Stimulated activated CD8-positive, alpha-beta memory T cell treated with anti-CD3 and anti-CD28 coated beads, Interleukin-15, amount 100 ng/mL, for 4 hours (primary cell): ENCODE results near the gene ODAD4.

Source experiments
- DNase-seq, 2 donors: peaks; one replicate each; pipeline ENCODE4 v3.0.0-alpha.2; 2020; ENCODE audit warnings: low read depth in 2 of 2

ODAD4 gene

DNA sequence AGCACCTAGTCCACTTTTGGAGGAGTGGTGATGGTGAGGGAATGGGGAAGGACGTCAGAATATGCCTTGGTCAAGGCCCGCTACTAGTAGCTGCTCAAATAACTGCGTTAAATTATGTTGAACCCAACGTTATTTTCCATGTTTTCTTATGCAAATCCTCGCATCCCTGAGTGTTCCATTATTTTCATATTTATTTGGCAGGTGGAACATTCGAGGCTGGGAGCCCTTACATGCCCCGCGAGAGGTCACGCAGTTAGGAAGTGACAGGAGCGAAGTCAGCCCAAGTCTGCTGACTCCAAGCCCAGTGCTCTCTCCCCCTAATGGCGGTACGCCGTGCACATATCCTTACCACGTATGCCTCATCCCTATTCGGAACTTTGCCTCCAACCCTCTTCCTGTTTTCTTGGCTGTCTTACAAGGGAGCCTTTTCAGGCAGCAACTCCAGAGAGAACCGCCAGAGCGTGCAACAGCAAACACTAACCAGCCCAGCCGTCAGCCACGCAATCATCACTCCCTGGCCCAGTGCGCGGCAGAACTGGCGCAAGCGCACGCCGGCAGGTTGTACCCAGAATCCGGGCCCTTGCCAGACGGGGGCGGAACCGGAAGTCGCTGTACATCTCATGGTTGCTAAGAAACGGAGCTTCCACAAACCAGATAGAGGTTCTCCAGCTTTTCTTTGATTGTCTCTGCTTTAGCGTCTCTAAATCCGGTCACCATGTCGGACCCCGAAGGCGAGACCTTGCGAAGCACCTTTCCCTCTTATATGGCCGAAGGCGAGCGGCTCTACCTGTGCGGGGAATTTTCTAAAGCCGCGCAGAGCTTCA, at the start of gene ODAD4:
Gene ODAD4, plus strand, starts transcription at position 609 of the 824 bp plus-strand sequence. Its CDS starts 107 bp downstream, at position 716.
- peak; percentile 89 to 91 for DNase-seq

- DNase-seq: no peak
Observed at GRCh38 chr17:41882756-41883155, 47.7 kb upstream of the ODAD4 start.

- DNase-seq: no peak
Observed at GRCh38 chr17:41885733-41886132, 44.7 kb upstream of the ODAD4 start.

- DNase-seq: no peak
Observed at GRCh38 chr17:41888332-41888965, 42.0 kb upstream of the ODAD4 start.

- no peak for DNase-seq
Observed at GRCh38 chr17:41891135-41892020, 39.0 kb upstream of the ODAD4 start.

- no peak for DNase-seq
Observed at GRCh38 chr17:41892021-41892376, 38.4 kb upstream of the ODAD4 start.

- DNase-seq: no peak
Observed at GRCh38 chr17:41893384-41893783, 37.0 kb upstream of the ODAD4 start.

DNA sequence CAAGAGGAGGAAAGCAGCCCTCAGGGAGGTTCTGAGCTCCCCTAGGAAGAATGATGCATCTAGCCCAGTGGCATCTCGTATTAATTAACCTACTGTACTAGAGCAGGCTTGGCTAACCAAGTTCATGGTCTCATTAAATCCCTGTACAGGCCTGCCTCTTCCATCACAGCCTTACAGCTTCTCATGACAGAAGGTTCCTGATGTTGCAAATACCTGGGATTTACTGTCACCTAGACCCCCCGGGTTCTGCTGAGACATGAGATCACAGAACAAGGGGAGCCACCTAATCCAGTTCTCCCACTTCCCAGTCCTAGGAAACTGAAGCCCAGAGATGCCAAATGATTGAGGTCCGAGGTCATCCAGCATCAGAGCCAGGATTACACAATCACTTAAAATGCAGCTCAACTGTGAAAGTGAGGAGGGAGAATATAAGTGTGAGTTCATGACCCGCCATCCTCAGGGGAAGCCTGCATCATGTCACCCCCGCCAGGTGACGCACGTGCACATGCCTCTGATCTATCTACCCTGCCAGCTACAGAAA, 35.6 kb upstream of the ODAD4 start:
- DNase-seq: no peak

- no peak for DNase-seq
Observed at GRCh38 chr17:41895617-41896016, 34.8 kb upstream of the ODAD4 start.

DNA sequence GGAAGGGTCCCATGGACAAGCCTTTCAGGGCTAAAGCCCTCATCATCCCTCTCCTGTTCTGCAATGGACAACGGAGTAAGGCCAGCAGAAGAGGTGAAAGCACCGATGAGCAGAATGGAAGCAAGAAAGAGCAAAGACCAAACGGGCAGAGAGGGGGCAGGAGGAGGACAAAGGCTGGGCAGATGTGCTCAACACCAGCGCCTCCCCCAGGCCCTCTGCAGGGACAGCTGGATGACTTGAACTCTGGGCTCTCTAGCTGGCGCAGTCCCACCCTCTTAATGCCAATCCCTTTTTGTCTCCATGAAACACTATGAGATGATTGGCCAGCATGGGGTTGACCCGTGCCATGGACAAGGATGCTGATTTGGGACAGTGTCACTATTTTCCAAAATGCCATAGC, 33.7 kb upstream of the ODAD4 start:
- DNase-seq: no peak

GRCh38 chr17:41901646-41902045, 28.8 kb upstream of the ODAD4 start:
- no peak for DNase-seq

DNA sequence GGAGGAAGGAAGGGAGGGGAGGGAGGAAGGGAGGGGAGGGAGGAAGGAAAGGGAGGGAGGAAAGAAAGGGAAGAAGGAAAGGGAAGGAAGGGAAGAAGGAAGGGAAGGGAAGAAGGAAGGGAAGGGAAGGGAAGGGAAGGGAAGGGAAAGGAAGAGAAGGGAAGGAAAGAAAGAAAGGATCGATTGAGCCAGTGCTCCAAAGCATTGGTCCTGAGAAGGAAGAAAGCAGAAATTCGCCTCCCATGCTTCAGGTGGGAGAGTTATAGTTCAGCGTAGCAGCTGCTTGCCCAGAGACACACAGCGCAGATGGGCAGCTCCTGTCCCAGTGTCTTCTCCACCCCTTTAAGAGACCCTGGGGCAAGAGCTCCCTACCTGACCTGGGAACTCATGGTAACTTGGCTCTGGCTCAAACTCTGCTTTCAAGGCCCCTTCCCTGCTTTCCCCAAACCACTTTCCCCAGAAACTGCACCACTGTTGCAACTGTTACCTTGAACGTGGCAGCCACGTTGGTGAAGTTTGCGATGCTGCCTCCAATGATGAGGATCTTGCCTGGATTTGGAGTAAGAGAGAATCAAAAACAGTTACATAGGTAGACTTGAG, 26.1 kb upstream of the ODAD4 start:
- DNase-seq: no peak

DNA sequence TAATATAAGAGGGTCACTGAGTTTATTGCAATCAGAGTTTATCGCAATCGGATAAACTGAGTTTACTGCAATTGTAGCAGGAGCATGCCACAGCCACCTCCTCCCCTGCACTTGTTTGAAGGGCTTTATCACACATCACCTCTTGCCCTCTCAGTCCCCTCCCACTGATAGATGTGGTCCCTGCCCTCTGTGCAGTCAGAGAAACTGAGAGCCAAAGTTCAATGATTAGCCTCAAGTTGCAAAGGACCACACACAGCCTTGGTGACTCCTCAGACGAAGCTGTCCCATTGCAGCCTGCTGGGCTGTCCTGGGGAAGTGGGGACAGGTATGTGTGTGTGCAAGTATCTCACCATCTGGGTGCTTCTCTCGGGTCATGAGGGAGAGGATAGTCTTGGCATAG, 25.2 kb upstream of the ODAD4 start:
- DNase-seq: no peak

- no peak for DNase-seq
Observed at GRCh38 chr17:41906465-41907184, 23.8 kb upstream of the ODAD4 start.

- no peak for DNase-seq
Observed at GRCh38 chr17:41907185-41907556, 23.2 kb upstream of the ODAD4 start.

DNA sequence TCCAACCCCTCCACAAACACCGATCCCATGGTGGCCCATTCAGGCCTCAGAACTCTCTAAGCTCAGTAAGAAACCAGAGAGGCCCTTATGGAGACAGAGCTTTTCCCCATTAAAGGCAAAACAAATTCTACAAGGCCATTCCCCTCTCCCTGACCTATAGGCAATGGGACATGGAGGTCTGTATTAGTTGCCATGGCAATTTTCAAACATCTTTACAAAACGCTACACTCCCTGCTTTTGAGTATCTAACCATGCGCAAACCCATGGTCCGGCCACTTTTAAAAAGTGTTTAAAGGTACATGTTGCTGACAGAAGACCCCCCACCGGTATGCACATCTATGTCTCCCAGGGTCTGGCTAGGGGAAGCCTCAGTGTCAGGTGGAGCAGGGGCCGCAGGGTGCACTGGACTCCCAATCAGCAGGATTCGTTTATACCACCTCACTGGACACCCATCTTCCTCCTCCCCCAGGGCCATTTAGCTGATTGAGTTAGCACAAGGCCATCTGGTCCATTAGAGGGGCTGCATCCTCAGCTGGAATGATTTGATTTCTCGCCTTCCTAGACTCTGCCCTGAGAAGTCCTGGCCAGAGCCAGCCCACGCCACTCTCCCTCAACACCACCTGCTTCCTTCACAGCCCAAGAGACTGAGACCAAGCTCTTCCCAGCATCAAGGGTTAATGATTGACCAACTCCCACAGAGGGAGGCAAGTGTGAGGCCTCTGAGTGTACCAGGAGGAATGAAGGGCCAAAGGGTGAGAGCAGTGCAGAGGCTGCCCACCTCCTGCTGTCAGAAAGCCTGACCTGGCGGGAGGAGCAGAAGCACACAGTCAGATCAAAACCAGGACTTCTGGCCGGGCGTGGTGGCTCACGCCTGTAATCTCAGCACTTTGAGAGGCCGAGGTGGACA, 22.5 kb upstream of the ODAD4 start:
- no peak for DNase-seq

GRCh38 chr17:41909088-41909487, 21.3 kb upstream of the ODAD4 start:
- no peak for DNase-seq

DNA sequence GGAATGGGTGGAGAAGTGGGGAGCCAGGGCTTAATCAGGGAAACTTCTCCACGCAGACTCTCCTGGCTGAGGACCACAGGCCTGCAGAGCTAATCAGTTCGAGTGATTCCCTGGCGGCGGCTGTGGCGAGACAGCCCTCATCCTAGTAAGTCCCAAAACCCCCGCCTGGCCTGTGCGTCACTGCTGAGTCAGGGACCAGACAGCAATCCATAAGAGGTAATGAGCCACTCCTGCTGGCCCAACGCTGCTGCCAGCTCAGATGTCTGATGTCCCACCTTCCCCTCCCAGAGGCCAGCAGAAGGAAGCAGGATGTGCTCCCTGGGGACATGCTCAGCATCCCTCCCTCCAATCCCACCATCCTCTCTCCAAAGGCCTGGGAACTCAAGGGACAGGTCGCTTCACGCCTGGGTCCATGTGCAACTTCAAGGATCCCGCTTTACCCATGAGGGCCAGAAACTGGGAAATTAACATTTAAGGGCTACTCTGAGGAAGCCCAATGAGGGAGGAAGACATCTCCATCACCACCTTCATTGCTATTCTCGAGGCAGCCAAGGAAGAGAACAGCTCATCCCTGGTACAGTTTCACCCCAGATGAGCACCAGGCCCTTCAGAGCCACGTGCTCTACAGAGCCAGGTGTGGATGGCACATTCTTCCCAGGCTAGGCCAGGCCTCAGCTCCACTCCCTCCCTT, 19.6 kb upstream of the ODAD4 start:
- DNase-seq: no peak

GRCh38 chr17:41912925-41913324, 17.5 kb upstream of the ODAD4 start:
- no peak for DNase-seq
